NB4 (cell line): ENCODE results near the gene CEP131.

Experiments used
- DNase-seq: peaks from one replicate; pipeline ENCODE4 v3.0.0; 2010; ENCODE audit warnings: low read depth
- H3K4me3 ChIP-seq: one replicate; pipeline ENCODE4 v1.5.1; 2011; ENCODE audit warnings: mild to moderate bottlenecking, low read depth, low read length, moderate library complexity
- MYC ChIP-seq: IDR thresholded peaks from 2 replicates; pipeline ENCODE4 v1.6.1; 2011; ENCODE audit warnings: low read depth, low read length
- POLR2A ChIP-seq: IDR thresholded peaks from 2 replicates; pipeline ENCODE4 v1.6.1; 2011; ENCODE audit warnings: mild to moderate bottlenecking; ENCODE audit not compliant: insufficient read length; ENCODE audit errors: extremely low read depth
- TF ChIP-seq, protein P1 (sequence below): IDR thresholded peaks from 2 replicates; pipeline ENCODE4 v1.6.1; 2011; ENCODE audit warnings: low read depth, low read length
- TF ChIP-seq, protein P2 (sequence below): IDR thresholded peaks from one replicate; pipeline ENCODE4 v1.5.1; 2012; ENCODE audit warnings: low read depth, low read length

CEP131 gene

DNA sequence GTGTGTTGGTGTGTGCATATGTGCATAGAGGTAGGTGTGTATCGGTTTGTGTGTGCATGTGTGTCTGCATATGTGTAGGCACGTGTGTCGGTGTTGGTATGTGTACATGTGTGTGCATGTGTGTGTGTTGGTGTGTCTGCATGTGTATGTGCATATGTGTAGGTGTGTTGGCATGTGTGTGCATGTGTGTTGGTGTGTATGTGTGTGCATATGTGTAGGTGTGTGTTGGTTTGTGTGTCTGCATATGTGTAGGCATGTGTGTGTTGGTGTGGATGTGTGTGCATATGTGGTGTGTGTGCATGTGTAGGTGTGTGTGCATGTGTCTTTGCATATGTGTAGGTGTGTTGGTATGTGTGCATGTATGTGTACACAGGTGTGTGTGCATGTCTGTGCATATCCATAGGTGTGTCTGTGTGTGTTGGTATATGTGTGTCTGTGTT lies 52.9 kb downstream of the CEP131 start:
- TF ChIP-seq, protein P1, sequence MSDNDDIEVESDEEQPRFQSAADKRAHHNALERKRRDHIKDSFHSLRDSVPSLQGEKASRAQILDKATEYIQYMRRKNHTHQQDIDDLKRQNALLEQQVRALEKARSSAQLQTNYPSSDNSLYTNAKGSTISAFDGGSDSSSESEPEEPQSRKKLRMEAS = no peak
- TF ChIP-seq, protein P2, sequence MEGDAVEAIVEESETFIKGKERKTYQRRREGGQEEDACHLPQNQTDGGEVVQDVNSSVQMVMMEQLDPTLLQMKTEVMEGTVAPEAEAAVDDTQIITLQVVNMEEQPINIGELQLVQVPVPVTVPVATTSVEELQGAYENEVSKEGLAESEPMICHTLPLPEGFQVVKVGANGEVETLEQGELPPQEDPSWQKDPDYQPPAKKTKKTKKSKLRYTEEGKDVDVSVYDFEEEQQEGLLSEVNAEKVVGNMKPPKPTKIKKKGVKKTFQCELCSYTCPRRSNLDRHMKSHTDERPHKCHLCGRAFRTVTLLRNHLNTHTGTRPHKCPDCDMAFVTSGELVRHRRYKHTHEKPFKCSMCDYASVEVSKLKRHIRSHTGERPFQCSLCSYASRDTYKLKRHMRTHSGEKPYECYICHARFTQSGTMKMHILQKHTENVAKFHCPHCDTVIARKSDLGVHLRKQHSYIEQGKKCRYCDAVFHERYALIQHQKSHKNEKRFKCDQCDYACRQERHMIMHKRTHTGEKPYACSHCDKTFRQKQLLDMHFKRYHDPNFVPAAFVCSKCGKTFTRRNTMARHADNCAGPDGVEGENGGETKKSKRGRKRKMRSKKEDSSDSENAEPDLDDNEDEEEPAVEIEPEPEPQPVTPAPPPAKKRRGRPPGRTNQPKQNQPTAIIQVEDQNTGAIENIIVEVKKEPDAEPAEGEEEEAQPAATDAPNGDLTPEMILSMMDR = no peak
- TF ChIP-seq POLR2A (no peak), MYC (no peak)
- H3K4me3 ChIP-seq = no peak overlapping the region
- DNase-seq = no peak

DNA sequence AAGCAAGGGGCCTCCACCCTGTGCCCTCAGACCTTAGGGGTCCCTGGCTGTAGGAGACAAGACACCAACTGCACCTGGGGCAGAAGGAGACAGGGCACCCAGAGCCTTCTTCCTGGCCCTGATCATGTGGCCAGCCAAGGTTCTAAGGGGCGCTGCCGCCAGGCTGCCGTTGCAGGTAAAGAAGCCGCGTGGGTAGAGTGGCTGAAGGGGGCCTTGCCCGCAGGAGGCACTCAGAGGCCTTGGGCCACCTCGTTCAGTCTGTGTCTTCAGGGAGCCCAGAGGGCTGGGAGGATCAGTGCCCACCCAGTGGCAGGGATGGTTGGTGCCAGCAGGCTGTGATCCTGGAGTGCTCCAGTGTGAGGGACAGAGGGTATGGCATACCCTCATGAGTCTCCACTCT lies 55.1 kb downstream of the CEP131 start:
- TF ChIP-seq, protein P2 = no peak
- no peak for TF ChIP-seq MYC
- DNase-seq = no peak
- H3K4me3 ChIP-seq = no peak overlapping the region

DNA sequence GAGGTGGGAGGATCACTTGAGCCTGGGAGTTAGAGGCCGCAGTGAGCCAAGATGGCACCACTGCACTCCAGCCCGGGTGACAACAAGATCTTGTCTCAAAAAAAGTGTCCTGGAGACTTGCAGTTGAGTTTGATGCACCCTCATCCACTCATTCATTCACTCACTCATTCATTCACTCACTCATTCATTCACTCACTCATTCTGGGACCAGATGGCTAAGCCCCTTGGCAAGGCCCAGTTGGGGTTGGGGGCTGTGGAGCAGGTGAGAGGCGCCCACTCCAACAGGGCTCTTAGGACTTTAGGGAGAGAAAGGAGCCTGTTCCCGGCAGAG lies 55.6 kb downstream of the CEP131 start:
- TF ChIP-seq, protein P1 = no peak
- no peak for TF ChIP-seq MYC
- no peak for TF ChIP-seq POLR2A
- TF ChIP-seq, protein P2 = no peak
- no peak for DNase-seq

DNA sequence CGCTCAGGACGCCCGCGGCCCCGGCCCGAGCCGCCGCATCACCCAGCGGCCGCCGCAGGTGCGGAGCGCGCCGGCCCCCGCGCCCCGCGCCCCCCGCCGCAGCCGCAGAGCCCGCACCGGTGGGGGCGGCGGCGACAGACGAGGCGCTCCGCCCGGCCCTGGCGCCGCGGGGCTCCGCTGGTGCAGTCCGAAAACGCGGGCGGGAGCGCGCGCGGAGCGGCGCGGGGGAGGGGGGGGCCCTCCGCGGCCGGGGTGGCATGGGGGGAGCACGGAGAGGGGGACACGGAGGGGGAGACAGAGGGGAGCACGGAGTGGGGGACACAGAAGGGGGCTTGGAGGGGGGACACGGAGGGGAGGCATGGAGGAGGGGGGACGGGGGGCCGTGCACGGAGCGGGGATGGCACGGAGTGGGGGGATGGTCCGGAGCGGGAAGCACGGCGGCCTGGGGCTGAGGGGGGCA lies 56.7 kb downstream of the CEP131 start, which contains the start of gene AATK:
Gene AATK, minus strand, starts transcription at position 189 of the 460 bp plus-strand sequence. CDS start 229 bp downstream, outside the sequence.
- DNase-seq = no peak
- H3K4me3 ChIP-seq = no peak within 1 kb of the TSS
- TF ChIP-seq, protein P2 = no peak
- TF ChIP-seq, protein P1 = no peak
- TF ChIP-seq MYC (no peak), POLR2A (no peak)

More for the DNA sequence above, 55.6 kb downstream of the CEP131 start:
- H3K4me3 ChIP-seq = no peak overlapping the region

DNA sequence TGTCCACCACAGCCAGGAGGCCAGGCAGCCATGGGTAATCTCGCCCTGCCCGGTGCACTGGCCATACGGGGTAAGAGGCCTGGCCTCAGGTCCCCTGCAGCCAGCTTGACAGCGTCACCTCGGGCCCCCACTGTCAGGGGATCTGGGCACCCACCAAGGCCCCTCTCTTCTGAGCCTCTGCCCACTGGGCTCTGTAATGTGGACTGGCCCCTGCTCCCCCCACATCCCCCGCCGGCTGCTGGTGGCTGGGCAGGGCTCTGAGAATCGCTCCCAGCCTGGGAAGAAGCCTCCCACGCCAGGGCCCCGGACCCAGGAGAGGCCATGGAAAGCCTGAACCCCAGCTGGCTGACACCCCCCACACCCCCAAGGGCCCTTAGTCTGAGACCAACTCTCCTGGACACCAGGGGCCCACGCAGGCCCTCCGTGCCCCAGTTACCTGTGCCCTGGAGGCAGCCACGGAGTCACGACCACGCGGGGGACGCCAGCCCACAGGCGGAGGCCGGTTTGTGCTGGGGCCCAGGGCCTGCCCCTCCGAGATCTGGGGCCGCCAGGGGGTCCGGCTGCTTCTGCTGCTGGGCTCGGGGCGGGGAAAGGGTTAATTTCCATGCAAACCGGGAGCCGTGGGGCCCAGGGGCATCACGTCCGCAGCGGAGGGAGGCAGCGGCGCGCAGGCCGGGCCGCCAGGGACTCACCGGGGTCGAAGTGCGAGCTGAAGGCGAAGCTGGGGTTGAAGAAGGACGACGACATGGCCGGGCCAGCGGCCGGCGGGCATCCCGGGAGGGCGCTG lies 57.3 kb downstream of the CEP131 start, which contains the start of gene PVALEF:
Gene PVALEF, plus strand, starts transcription at position 262 of the 787 bp plus-strand sequence. CDS start 15,720 bp downstream, outside the sequence.
- no peak within 1 kb of the TSS for H3K4me3 ChIP-seq
- DNase-seq = no peak
- TF ChIP-seq, protein P1 = no peak
- TF ChIP-seq MYC (no peak), POLR2A (no peak)
- TF ChIP-seq, protein P2 = no peak
